GM13976 (cell line): Measurements from ENCODE around the gene PIR.

Source experiments
- DNase-seq: peaks from one replicate; pipeline ENCODE4 v3.0.0; 2012; ENCODE audit warnings: low spot score
- CTCF ChIP-seq: IDR thresholded peaks from 2 replicates; pipeline ENCODE4 v1.5.1; 2012; ENCODE audit warnings: borderline replicate concordance, mild to moderate bottlenecking; ENCODE audit not compliant: insufficient read depth; ENCODE audit errors: extremely low read depth, missing control alignments, control extremely low read depth
- in situ Hi-C: fragments of 300-500 bp; cut with MboI; formaldehyde crosslinking; loops from one replicate; pipeline ENCODE4 v1.12.0; 2022; ENCODE audit warnings: low sequenced_read_pairs, mixed read lengths, inconsistent platforms; ENCODE audit not compliant: unreplicated experiment

Gene PIR

GRCh38 chrX:15474028-15474427 is 19.1 kb downstream of the PIR start:
- in situ Hi-C loops, result loop anchor here (10.0 kb wide), 1 partner anchor 129 kb away; no protein-coding TSS in a partner anchor
- TF ChIP-seq CTCF, result no peak
- no peak for DNase-seq

GRCh38 chrX:15472531-15472930 is 20.6 kb downstream of the PIR start:
- in situ Hi-C loops, result loop anchor here (10.0 kb wide), 1 partner anchor 128 kb away; no protein-coding TSS in a partner anchor
- no peak for TF ChIP-seq CTCF
- DNase-seq, result no peak

- in situ Hi-C loops, result loop anchor here (10.0 kb wide), 1 partner anchor 126 kb away; no protein-coding TSS in a partner anchor
- peak; percentile 51 for DNase-seq
- TF ChIP-seq CTCF, result peak; percentile 69
Measured at GRCh38 chrX:15471028-15471427, 22.1 kb downstream of the PIR start.

GRCh38 chrX:15469613-15470012 is 23.5 kb downstream of the PIR start:
- DNase-seq, result no peak
- in situ Hi-C loops, result loop anchor here (10.0 kb wide), 1 partner anchor 125 kb away; no protein-coding TSS in a partner anchor
- no peak for TF ChIP-seq CTCF

- DNase-seq, result peak; percentile 21
- in situ Hi-C loops, result no loop called here
- peak; percentile 36 for TF ChIP-seq CTCF
Measured at GRCh38 chrX:15468036-15468435, 25.1 kb downstream of the PIR start.

- in situ Hi-C loops, result no loop called here
- no peak for TF ChIP-seq CTCF
- DNase-seq, result no peak
Measured at GRCh38 chrX:15465896-15466651, 27.1 kb downstream of the PIR start.
